Keratinocyte (primary cell): ENCODE results near the gene ITCH. TPM values are rescaled to one million over a fixed set of nuclear protein-coding genes. Genes with fewer than 3 reads are reported as not detected.

ENCODE experiments used
- DNase-seq: peaks from one replicate; pipeline ENCODE4 v3.0.0-alpha.2; 2011; ENCODE audit warnings: low read depth, missing footprints, low spot score
- FAIRE-seq: peaks from 2 replicates; lab custom pipeline; 2011; peaks lifted over from hg19 to GRCh38; lab: Jason Lieb, UNC
- H2AFZ ChIP-seq: 2 replicates; pipeline ENCODE4 v1.6.0; 2012; ENCODE audit warnings: low read length, control low read depth, inconsistent platforms; ENCODE audit not compliant: control insufficient read depth
- H3K27ac ChIP-seq: 2 replicates; pipeline ENCODE4 v1.5.1; 2011; ENCODE audit warnings: low read length; ENCODE audit not compliant: control insufficient read depth, insufficient read depth
- H3K27me3 ChIP-seq: 3 replicates; pipeline ENCODE4 v1.6.0; 2011; ENCODE audit warnings: low read length; ENCODE audit not compliant: control insufficient read depth, insufficient read depth; ENCODE audit errors: extremely low read depth
- H3K36me3 ChIP-seq, 2 experiments: 2 replicates in 1 of 2; 3 replicates in 1 of 2; pipeline ENCODE4 v1.5.1; 2011; ENCODE audit warnings: low read length in 2 of 2, mild to moderate bottlenecking in 1 of 2; ENCODE audit not compliant: control insufficient read depth in 2 of 2, insufficient read depth in 2 of 2; ENCODE audit errors: extremely low read depth in 1 of 2
- H3K4me1 ChIP-seq: 3 replicates; pipeline ENCODE4 v1.5.1; 2011; ENCODE audit warnings: low read length; ENCODE audit not compliant: control insufficient read depth, insufficient read depth; ENCODE audit errors: extremely low read depth
- H3K4me2 ChIP-seq: 3 replicates; pipeline ENCODE4 v1.6.0; 2011; ENCODE audit warnings: low read depth, low read length; ENCODE audit not compliant: control insufficient read depth, insufficient read depth; ENCODE audit errors: extremely low read depth
- H3K4me3 ChIP-seq, 3 experiments: fragments of 200-600 bp in 1 of 3; sonication (generic) in 1 of 3; 2 replicates in 2 of 3; 3 replicates in 1 of 3; pipeline ENCODE4 v1.5.1; 2011 to 2016; ENCODE audit warnings: low read length in 3 of 3, mild to moderate bottlenecking in 3 of 3, control low read depth in 2 of 3, inconsistent platforms in 1 of 3, low read depth in 1 of 3, mixed read lengths in 1 of 3, mixed run types in 1 of 3, moderate library complexity in 1 of 3; ENCODE audit not compliant: control insufficient read depth in 2 of 3, insufficient read depth in 2 of 3; ENCODE audit errors: extremely low read depth in 1 of 3
- H3K79me2 ChIP-seq: 2 replicates; pipeline ENCODE4 v1.6.0; 2012; ENCODE audit warnings: low read length; ENCODE audit not compliant: control insufficient read depth, insufficient read depth
- H3K9ac ChIP-seq: 3 replicates; pipeline ENCODE4 v1.6.0; 2011; ENCODE audit warnings: low read length; ENCODE audit not compliant: control insufficient read depth, insufficient read depth; ENCODE audit errors: extremely low read depth
- H3K9me1 ChIP-seq: 3 replicates; pipeline ENCODE4 v1.6.0; 2011; ENCODE audit warnings: low read length; ENCODE audit not compliant: control insufficient read depth, insufficient read depth; ENCODE audit errors: extremely low read depth
- H3K9me3 ChIP-seq: 2 replicates; pipeline ENCODE4 v1.5.1; 2012; ENCODE audit warnings: low read depth, low read length; ENCODE audit not compliant: control insufficient read depth
- H4K20me1 ChIP-seq: 3 replicates; pipeline ENCODE4 v1.6.0; 2011; ENCODE audit warnings: low read length; ENCODE audit not compliant: control insufficient read depth, insufficient read depth; ENCODE audit errors: extremely low read depth
- CTCF ChIP-seq, 3 experiments: IDR thresholded peaks in 1 of 3; conservative IDR thresholded peaks in 1 of 3; optimal IDR thresholded peaks in 1 of 3; 2 replicates in 2 of 3; 3 replicates in 1 of 3; pipeline versions ENCODE3 to v1.5.1; 2011; ENCODE audit warnings: low read length in 3 of 3, mild to moderate bottlenecking in 3 of 3, moderate library complexity in 2 of 3, control low read depth in 1 of 3, inconsistent platforms in 1 of 3; ENCODE audit not compliant: insufficient read depth in 2 of 3; ENCODE audit errors: extremely low read depth in 1 of 3
- EZH2 ChIP-seq: IDR thresholded peaks from one replicate; pipeline ENCODE4 v1.6.1; 2012; ENCODE audit warnings: inconsistent platforms, mild to moderate bottlenecking, low read length, moderate library complexity
- dilution Hi-C: fragments of 300-500 bp; cut with MboI; formaldehyde crosslinking; loops from one replicate; pipeline ENCODE4 v1.7.0; 2020; ENCODE audit warnings: low sequenced_read_pairs; ENCODE audit not compliant: extremely low pct_ligation_motif_present
- polyA plus RNA-seq, 5 experiments: library from polyadenylated mRNA; depleted of rRNA in 3 of 5; stranded (reverse) in 3 of 5; stranded (forward) in 1 of 5; unstranded in 1 of 5; fragments of >200 nt; gene quantifications; 1 replicate in 1 of 5; 2 replicates in 3 of 5; 3 replicates in 1 of 5; pipeline versions ENCODE4 v1.2.1 to v1.2.3, GENCODE V29; 2011 to 2012; ENCODE audit warnings: missing spikeins in 2 of 5, low read depth in 1 of 5, low replicate concordance in 1 of 5

ITCH gene
- polyA plus RNA-seq, 1 donor (not counting 4 experiments of a cell fraction or from before 2014, with no cell fraction given) = 42.5 TPM

GRCh38 chr20:34420146-34420545 is 57.1 kb downstream of the ITCH start:
- FAIRE-seq (no peak), DNase-seq (no peak)
- H3K27ac ChIP-seq = no peak overlapping the region
- no peak overlapping the region for H2AFZ ChIP-seq
- H3K4me2 ChIP-seq = no peak overlapping the region
- dilution Hi-C loops = no loop called here
- H3K9me1 ChIP-seq = no peaks in the 10 kb centered on the region
- no peaks in the 10 kb centered on the region for H3K27me3 ChIP-seq
- no peaks in the 10 kb centered on the region for H3K4me1 ChIP-seq
- H3K9me3 ChIP-seq = no peaks in the 10 kb centered on the region
- H4K20me1 ChIP-seq = peaks cover 3% of the 10 kb centered on the region
- no peak overlapping the region for H3K4me3 ChIP-seq
- H3K79me2 ChIP-seq = peaks cover 65% of the 10 kb centered on the region
- no peak overlapping the region for H3K9ac ChIP-seq
- TF ChIP-seq EZH2 (no peak), CTCF (optimal IDR thresholded peaks at IDR 0.05 in 1 of 3, IDR thresholded peaks at IDR 0.05 in 1 of 3, conservative IDR thresholded peaks at IDR 0.05 in 1 of 3; ENCODE audit: extremely low read depth in 1 of 3, insufficient read depth in 2 of 3, low read length in 3 of 3) (no peak)
- H3K36me3 ChIP-seq = peaks cover 13 to 35% of the 10 kb centered on the region in 2 experiments

GRCh38 chr20:34420975-34421374 is 57.9 kb downstream of the ITCH start:
- no peaks in the 10 kb centered on the region for H3K4me1 ChIP-seq
- H3K27ac ChIP-seq = no peak overlapping the region
- H4K20me1 ChIP-seq = peaks cover 3% of the 10 kb centered on the region
- H3K4me3 ChIP-seq = no peak overlapping the region
- TF ChIP-seq CTCF (optimal IDR thresholded peaks at IDR 0.05 in 1 of 3, IDR thresholded peaks at IDR 0.05 in 1 of 3, conservative IDR thresholded peaks at IDR 0.05 in 1 of 3; ENCODE audit: extremely low read depth in 1 of 3, insufficient read depth in 2 of 3, low read length in 3 of 3) (no peak), EZH2 (no peak)
- no peaks in the 10 kb centered on the region for H3K9me3 ChIP-seq
- H3K79me2 ChIP-seq = peaks cover 70% of the 10 kb centered on the region
- H3K4me2 ChIP-seq = no peak overlapping the region
- no peak overlapping the region for H3K9ac ChIP-seq
- no peaks in the 10 kb centered on the region for H3K9me1 ChIP-seq
- no peaks in the 10 kb centered on the region for H3K27me3 ChIP-seq
- DNase-seq = no peak
- H2AFZ ChIP-seq = no peak overlapping the region
- dilution Hi-C loops = no loop called here
- peaks cover 18 to 32% of the 10 kb centered on the region in 2 experiments for H3K36me3 ChIP-seq
- FAIRE-seq = no peak
